GM10847 (cell line): Measurements from ENCODE around the gene ARRDC3.

Experiments used
- POLR2A ChIP-seq: IDR thresholded peaks from 2 replicates; pipeline ENCODE4 v1.6.1; 2011; ENCODE audit not compliant: insufficient read length; ENCODE audit errors: extremely low read depth

The ARRDC3 gene

DNA sequence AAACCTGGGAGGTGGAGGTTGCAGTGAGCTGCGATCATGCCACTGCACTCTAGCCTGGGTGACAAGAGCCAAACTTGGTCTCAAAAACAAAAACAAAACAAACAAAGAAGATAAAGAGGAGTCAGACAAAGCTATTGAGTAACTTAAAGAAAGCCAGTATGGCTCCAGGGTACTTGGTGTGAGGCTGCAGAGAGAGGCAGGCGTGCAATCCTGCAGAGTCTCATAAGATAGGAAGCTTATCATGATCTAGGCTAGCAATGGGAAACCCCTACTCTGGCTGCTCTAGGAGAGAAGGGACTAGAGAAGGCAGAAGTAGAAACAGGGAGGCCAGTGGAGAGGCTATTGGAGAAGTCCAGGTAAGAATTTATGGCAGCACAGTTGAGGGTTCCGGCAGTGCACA lies 42.0 kb downstream of the ARRDC3 start:
- no peak for TF ChIP-seq POLR2A

DNA sequence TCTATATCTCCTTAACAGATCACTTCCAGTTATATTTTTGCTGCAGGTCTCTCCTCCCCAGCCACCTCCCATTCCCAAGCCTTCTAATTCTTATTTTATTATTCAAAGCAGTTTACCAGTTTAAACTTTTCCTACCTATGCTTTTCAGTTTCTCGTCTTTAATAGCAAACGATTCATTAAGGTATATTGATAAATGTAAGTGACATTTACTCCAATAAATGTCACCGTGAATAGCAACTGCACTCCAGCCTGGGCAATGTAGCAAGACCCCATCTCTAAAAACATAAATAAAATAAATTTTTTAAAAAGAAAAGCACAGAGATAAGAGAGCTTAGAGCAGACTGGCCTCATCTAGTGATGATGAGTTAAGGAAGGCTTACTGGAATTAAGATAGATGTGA lies 42.6 kb downstream of the ARRDC3 start:
- TF ChIP-seq POLR2A = no peak

DNA sequence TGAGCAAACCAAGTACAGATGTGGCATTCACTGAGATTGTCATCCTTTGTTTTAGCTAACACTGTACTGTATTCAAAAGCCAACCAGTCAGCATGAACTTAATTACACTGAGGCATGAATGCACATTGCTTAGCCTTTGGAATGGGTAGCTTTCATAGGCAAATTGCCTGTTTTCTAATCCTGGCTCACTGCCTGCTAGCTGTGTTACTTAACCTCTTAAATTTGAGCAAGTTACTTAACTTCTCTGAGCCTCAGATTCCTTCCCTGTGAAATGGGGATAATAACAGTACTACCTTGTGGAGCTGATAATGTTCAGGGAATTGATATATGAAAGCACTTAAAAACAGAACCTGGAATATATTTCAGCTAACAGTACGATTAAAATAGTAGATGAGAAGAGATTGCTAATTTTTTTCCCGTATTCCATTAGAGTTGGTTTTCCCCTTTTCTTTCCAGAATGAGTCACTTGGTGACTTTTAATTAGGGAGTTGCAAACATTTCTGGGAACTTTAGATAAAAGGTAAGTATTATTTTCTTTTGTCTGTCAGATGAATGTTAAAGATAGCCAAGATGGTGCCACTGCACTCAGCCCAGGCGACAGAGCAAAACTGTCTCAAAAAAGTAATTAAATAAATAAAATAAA lies 43.9 kb downstream of the ARRDC3 start:
- TF ChIP-seq POLR2A = no peak

DNA sequence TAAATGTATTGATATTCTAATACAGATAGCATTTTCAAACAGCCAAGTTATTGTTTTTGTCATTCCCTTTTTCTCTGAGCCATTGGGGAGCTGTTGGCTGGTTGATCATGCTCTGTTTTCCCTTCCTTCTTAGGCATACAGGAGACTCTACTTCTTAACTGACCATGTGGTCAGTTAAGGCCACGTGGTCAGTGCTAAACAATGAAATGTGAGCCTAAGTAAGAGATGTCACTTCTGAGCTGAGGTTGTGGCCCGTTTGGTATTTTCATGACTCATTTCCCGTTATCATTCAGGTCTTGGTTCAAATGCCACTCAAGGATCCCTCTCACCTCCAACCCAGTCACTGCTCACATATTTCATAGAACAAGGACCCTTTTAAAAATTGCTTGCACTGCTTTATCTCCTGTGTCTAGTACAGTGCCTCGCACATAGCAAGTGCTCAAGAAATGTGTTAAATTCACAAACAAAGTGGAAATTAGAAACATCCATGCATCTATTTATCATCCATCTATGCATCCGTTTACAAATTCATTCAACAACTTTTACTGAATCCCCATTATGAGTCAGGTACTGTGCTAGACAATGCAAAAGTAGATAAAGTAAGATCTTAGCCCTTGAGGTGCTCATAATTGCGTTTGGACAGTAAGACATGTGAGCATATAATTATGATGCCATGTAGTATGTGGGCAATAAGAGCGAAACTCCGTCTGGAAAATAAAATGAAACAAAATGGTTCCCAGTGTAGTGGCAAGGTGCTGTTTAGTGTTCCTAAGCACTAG lies 50.7 kb downstream of the ARRDC3 start:
- TF ChIP-seq POLR2A = no peak

DNA sequence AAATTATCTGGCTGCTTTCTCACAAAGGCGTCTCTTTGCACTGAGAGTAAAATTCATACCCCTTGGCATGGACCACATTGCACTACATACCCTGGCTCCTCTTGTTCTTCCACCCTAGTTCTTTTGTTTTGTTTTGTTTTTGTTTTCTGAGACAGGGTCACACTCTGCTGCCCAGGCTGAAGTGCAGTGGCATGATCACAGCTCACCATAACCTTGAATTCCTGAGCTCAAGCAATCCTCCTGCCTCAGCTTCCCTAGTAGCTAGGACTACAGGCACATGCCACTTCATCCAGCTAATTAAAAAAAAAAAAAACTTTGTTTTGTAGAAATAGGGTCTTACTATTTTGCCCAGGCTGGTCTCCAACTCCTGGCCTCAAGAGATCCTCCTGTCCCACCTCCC lies 51.4 kb downstream of the ARRDC3 start:
- TF ChIP-seq POLR2A = no peak

DNA sequence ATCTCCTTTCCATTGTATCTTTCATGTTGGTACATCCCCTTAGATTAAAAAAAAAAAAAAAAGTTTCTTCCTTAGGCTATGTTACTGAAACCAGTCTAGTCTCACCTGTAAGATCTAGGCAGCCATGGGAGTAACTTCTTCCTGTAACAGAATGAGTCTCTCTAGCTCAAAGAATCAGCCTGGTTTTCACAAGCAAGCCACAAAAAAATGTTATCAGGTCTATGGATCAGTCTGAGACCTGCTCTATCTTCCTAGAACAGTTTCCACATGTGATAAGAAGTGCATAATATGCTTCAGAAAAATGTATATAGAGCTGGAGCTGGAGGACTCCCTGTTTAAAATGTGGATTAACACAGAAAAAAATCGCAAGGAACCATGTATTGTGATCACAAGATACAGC lies 53.8 kb downstream of the ARRDC3 start:
- TF ChIP-seq POLR2A = no peak

DNA sequence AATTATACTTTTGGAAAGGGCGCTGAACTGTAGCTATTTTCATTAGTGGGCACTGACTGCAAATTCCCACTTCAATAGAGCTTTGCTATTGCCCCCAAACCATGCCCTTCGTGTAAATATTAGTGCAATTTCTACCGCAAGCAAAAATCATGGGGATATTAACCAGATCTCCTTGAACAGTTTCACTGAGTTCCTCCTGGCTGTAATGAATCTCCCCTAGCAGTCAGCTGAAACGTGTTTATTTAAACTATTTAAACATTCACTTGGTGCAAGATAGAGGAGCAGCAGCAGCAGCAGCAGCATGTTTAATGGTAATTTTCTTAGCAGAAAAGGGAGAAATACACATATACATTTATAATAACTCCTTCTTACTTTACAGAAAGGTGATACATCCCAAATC lies 54.4 kb downstream of the ARRDC3 start:
- TF ChIP-seq POLR2A = no peak

DNA sequence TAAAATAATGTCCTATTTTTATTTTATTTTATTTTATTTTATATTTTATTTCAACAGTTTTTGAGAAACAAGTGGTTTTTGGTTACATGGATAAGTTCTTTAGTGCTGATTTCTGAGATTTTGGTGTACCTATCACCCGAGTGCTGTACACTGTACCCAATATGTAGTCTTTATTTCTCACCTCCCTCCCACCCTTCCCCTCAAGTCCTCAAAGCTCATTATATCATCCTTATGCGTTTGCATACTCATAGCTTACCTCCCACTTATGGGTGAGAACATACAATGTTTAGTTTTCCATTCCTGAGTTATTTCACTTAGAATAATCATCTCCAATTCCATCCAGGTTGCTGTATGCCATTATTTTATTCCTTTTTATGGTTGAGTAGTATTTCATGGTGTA lies 63.5 kb downstream of the ARRDC3 start:
- no peak for TF ChIP-seq POLR2A

DNA sequence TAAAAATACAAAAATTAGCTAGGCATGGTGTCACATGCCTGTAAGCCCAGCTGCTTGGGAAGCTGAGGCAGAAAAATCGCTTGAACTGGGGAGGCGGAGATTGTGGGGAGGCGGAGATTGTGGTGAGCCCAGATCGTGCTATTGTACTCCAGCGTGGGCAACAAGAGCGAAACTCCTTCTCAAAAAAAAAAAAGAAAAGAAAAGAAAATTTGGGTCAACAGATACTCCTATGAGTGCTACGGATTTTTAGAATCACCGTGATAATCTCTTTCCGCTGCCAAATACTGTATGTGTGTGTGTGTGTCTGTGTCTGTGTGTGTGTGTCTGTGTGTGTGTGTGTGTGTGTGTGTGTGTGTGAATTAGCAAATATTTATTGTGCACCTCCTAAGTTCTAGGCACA lies 64.4 kb downstream of the ARRDC3 start:
- TF ChIP-seq POLR2A = no peak
